Vagina (tissue), 2 donors: ENCODE data around the gene VOPP1. TPM values are rescaled to one million over a fixed set of nuclear protein-coding genes. Genes with fewer than 3 reads are reported as not detected.
"Not testable (repeated sequence)": the region's sequence is repeated elsewhere in the genome, so short reads cannot be mapped to it uniquely, and the experiment has no call there.

Experiments used
- DNase-seq, 2 donors: peaks; one replicate each; pipeline ENCODE4 v3.0.0-alpha.2; 2017; ENCODE audit errors: extremely low spot score in 2 of 2
- H3K27ac ChIP-seq: fragments of 200-600 bp; sonication (generic); one replicate; pipeline ENCODE4 v1.5.1; 2019
- H3K27me3 ChIP-seq: fragments of 200-600 bp; sonication (generic); one replicate; pipeline ENCODE4 v1.5.1; 2019
- H3K36me3 ChIP-seq, 2 donors: fragments of 200-600 bp; sonication (generic); one replicate each; pipeline ENCODE4 v1.5.1; 2017 to 2019
- H3K4me1 ChIP-seq: fragments of 200-600 bp; sonication (generic); one replicate; pipeline ENCODE4 v1.5.1; 2019
- H3K4me3 ChIP-seq, 2 donors: fragments of 200-600 bp; sonication (generic); 1 replicate in 1 of 2; 2 replicates in 1 of 2; pipeline ENCODE4 v1.5.1; 2016 to 2019
- H3K9me3 ChIP-seq: fragments of 200-600 bp; sonication (generic); one replicate; pipeline ENCODE4 v1.5.1; 2019
- POLR2A ChIP-seq, 2 donors: fragments of 450-650 bp; IDR thresholded peaks; one replicate each; pipeline ENCODE4 v1.6.1; 2017; ENCODE audit warnings: antibody characterized with exemption in 2 of 2, mild to moderate bottlenecking in 2 of 2, moderate library complexity in 2 of 2
- POLR2AphosphoS5 ChIP-seq, 2 donors: sonication (generic); formaldehyde crosslinking; IDR thresholded peaks; one replicate each; pipeline ENCODE4 v1.9.0; 2017; ENCODE audit warnings: antibody characterized with exemption in 2 of 2, mild to moderate bottlenecking in 2 of 2, low read depth in 1 of 2; ENCODE audit not compliant: insufficient read depth in 1 of 2
- intact Hi-C: fragments of 100-400 bp; cut with DNase I; formaldehyde crosslinking; loops from one replicate; pipeline ENCODE4 v1.15.1; 2023
- total RNA-seq: library from RNA; depleted of rRNA; stranded (reverse); fragments of >200 nt; gene quantifications from one replicate; pipeline ENCODE4 v1.2.3, GENCODE V29; 2016
- TF ChIP-seq, protein P1 (sequence below), 3 experiments: fragments of 450-650 bp in 2 of 3; fragments of 200-600 bp in 1 of 3; sonication (generic) in 1 of 3; IDR thresholded peaks; one replicate each; pipeline ENCODE4 v1.5.1; 2017 to 2019; ENCODE audit warnings: antibody characterized with exemption in 3 of 3, mild to moderate bottlenecking in 2 of 3, moderate library complexity in 2 of 3

The VOPP1 gene
- total RNA-seq, 1 donor from 2014 or later = 26.3 TPM

- peaks cover 0 to under 1% of the 10 kb centered on the region in 2 donors for H3K36me3 ChIP-seq
- intact Hi-C loops = no loop called here
- H3K9me3 ChIP-seq = no peaks in the 10 kb centered on the region
- no peak overlapping the region for H3K27ac ChIP-seq
- TF ChIP-seq, protein P1, sequence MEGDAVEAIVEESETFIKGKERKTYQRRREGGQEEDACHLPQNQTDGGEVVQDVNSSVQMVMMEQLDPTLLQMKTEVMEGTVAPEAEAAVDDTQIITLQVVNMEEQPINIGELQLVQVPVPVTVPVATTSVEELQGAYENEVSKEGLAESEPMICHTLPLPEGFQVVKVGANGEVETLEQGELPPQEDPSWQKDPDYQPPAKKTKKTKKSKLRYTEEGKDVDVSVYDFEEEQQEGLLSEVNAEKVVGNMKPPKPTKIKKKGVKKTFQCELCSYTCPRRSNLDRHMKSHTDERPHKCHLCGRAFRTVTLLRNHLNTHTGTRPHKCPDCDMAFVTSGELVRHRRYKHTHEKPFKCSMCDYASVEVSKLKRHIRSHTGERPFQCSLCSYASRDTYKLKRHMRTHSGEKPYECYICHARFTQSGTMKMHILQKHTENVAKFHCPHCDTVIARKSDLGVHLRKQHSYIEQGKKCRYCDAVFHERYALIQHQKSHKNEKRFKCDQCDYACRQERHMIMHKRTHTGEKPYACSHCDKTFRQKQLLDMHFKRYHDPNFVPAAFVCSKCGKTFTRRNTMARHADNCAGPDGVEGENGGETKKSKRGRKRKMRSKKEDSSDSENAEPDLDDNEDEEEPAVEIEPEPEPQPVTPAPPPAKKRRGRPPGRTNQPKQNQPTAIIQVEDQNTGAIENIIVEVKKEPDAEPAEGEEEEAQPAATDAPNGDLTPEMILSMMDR (IDR thresholded peaks at IDR 0.05) = no peak
- no peak for TF ChIP-seq POLR2A (IDR thresholded peaks at IDR 0.05)
- TF ChIP-seq POLR2AphosphoS5 (IDR thresholded peaks at IDR 0.05; ENCODE audit: insufficient read depth in 1 of 2, low read depth in 1 of 2) = no peak
- DNase-seq = no peak
- peaks cover 8% of the 10 kb centered on the region for H3K4me1 ChIP-seq
- no peaks in the 10 kb centered on the region for H3K27me3 ChIP-seq
- no peak overlapping the region for H3K4me3 ChIP-seq
Measured at GRCh38 chr7:55510621-55511020, 61.7 kb downstream of the VOPP1 start.

GRCh38 chr7:55510206-55510605 is 62.1 kb downstream of the VOPP1 start:
- intact Hi-C loops, H3K27ac ChIP-seq, H3K9me3 ChIP-seq, H3K27me3 ChIP-seq, H3K4me3 ChIP-seq, H3K4me1 ChIP-seq, DNase-seq, H3K36me3 ChIP-seq: not testable (repeated sequence)

- Histone ChIP-seq H3K27me3 (no peaks in the 10 kb centered on the region), H3K4me3 (no peak overlapping the region), H3K27ac (no peak overlapping the region), H3K9me3 (no peaks in the 10 kb centered on the region), H3K4me1 (peaks cover 8% of the 10 kb centered on the region), H3K36me3 (no peaks in the 10 kb centered on the region)
- DNase-seq = no peak
- TF ChIP-seq, protein P1 (IDR thresholded peaks at IDR 0.05) = no peak
- TF ChIP-seq POLR2AphosphoS5 (IDR thresholded peaks at IDR 0.05; ENCODE audit: insufficient read depth in 1 of 2, low read depth in 1 of 2) (no peak), POLR2A (IDR thresholded peaks at IDR 0.05) (no peak)
- intact Hi-C loops = no loop called here
Measured at GRCh38 chr7:55509322-55509721, 63.0 kb downstream of the VOPP1 start.

GRCh38 chr7:55508221-55509011 is 63.9 kb downstream of the VOPP1 start:
- DNase-seq = no peak
- H3K27me3 ChIP-seq = no peaks in the 10 kb centered on the region
- H3K36me3 ChIP-seq = no peaks in the 10 kb centered on the region
- TF ChIP-seq, protein P1 (IDR thresholded peaks at IDR 0.05) = no peak
- TF ChIP-seq POLR2AphosphoS5 (IDR thresholded peaks at IDR 0.05; ENCODE audit: insufficient read depth in 1 of 2, low read depth in 1 of 2) (no peak), POLR2A (IDR thresholded peaks at IDR 0.05) (no peak)
- H3K4me1 ChIP-seq = peaks cover 8% of the 10 kb centered on the region
- no peak overlapping the region for H3K27ac ChIP-seq
- intact Hi-C loops = no loop called here
- no peaks in the 10 kb centered on the region for H3K9me3 ChIP-seq
- no peak overlapping the region for H3K4me3 ChIP-seq

DNA sequence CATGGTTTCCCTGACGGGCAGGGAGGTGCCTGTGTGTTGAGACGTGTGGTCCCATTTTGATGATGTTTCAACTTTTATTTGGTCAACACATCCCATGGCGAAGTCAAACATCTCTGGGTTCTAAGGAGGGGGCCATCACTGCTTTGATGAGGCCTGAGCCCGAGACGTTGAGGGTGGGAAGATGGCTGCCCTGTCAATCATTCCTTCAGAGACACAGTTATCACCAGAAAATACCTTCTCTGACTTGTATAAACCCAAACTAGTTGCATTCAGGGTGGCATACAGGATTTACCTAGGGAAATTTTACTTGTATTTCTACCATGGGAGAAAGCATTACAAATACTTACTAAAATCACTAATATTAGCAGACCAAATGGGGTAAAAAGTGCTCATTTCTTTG is 64.6 kb downstream of the VOPP1 start:
- no peak overlapping the region for H3K4me3 ChIP-seq
- peaks cover 8% of the 10 kb centered on the region for H3K4me1 ChIP-seq
- H3K27me3 ChIP-seq = no peaks in the 10 kb centered on the region
- DNase-seq = no peak
- no peak for TF ChIP-seq POLR2A (IDR thresholded peaks at IDR 0.05)
- TF ChIP-seq POLR2AphosphoS5 (IDR thresholded peaks at IDR 0.05; ENCODE audit: insufficient read depth in 1 of 2, low read depth in 1 of 2) = no peak
- TF ChIP-seq, protein P1 (IDR thresholded peaks at IDR 0.05) = no peak
- no peak overlapping the region for H3K27ac ChIP-seq
- intact Hi-C loops = no loop called here
- H3K9me3 ChIP-seq = no peaks in the 10 kb centered on the region
- H3K36me3 ChIP-seq = no peaks in the 10 kb centered on the region
